GM12878 (cell line): ENCODE measurements around the gene CHRM3. TPM values are rescaled to one million over a fixed set of nuclear protein-coding genes. Genes with fewer than 3 reads are reported as not detected.

Experiments used
- ATAC-seq: fragments of 200-7000 bp; cut with Tn5 transposase; 3 replicates; pipeline ENCODE4 v1.9.1; 2020; ENCODE audit warnings: mild to moderate bottlenecking, moderate library complexity
- BruUV-seq: library from RNA; stranded (reverse); fragments of 400-500 nt; replicated peaks from 2 replicates; lab custom pipeline; 2021; lab: Mats Ljungman, UMichigan
- CTCF ChIA-PET: fragments of 300-600 bp; sonication (Branson Sonifier 250); formaldehyde crosslinking; extraction: SDS; loops from one replicate; lab custom pipeline; 2021; ENCODE audit warnings: inconsistent platforms; lab: Yijun Ruan, JAX
- POLR2A ChIA-PET: fragments of 350-600 bp; formaldehyde crosslinking; extraction: SDS; loops from one replicate; lab custom pipeline; 2021; ENCODE audit warnings: inconsistent platforms; lab: Charles Lee
- RAD21 ChIA-PET: fragments of 300-600 bp; sonication (Branson Sonifier 250); formaldehyde crosslinking; loops from one replicate; lab custom pipeline; 2023; ENCODE audit warnings: antibody characterized with exemption; ENCODE audit not compliant: unreplicated experiment; lab: Charles Lee
- SMC1A ChIA-PET: fragments of 300-600 bp; sonication (Branson Sonifier 250); formaldehyde crosslinking; loops from one replicate; lab custom pipeline; 2023; ENCODE audit not compliant: unreplicated experiment, uncharacterized antibody; lab: Charles Lee
- DNase-seq: peaks from one replicate; pipeline ENCODE4 v3.0.0-alpha.2; 2011; ENCODE audit warnings: low read depth, low spot score
- FAIRE-seq: peaks from 3 replicates; lab custom pipeline; 2011; peaks lifted over from hg19 to GRCh38; lab: Jason Lieb, UNC
- H2AFZ ChIP-seq: 2 replicates; pipeline ENCODE4 v1.6.0; 2011; ENCODE audit warnings: low read depth, low read length, control low read depth; ENCODE audit not compliant: control insufficient read depth
- H3K27ac ChIP-seq: 2 replicates; pipeline ENCODE4 v1.5.1; 2011; ENCODE audit warnings: control low read depth; ENCODE audit not compliant: control insufficient read depth, insufficient read depth
- H3K27me3 ChIP-seq, 2 experiments: replicated peaks in 1 of 2; 2 replicates each; pipeline versions ENCODE4 v1.6.0 to v1.6.1; 2011; ENCODE audit warnings: low read length in 1 of 2; ENCODE audit not compliant: control insufficient read depth in 2 of 2, insufficient read depth in 2 of 2
- H3K36me3 ChIP-seq, 2 experiments: 2 replicates each; pipeline ENCODE4 v1.5.1; 2011; ENCODE audit warnings: low read length in 1 of 2; ENCODE audit not compliant: control insufficient read depth in 2 of 2, insufficient read depth in 2 of 2
- H3K4me1 ChIP-seq: 2 replicates; pipeline ENCODE4 v1.6.1; 2011; ENCODE audit warnings: mild to moderate bottlenecking, low read length, moderate library complexity, mixed read lengths; ENCODE audit not compliant: control insufficient read depth, insufficient read depth
- H3K4me2 ChIP-seq: 2 replicates; pipeline ENCODE4 v1.6.0; 2011; ENCODE audit warnings: control low read depth; ENCODE audit not compliant: control insufficient read depth, insufficient read depth
- H3K4me3 ChIP-seq: fragments of 200-600 bp; sonication (generic); 2 replicates; pipeline ENCODE4 v1.5.1; 2016
- H3K79me2 ChIP-seq: 2 replicates; pipeline ENCODE4 v1.6.0; 2011; ENCODE audit warnings: low read length; ENCODE audit not compliant: control insufficient read depth, insufficient read depth
- H3K9ac ChIP-seq: 2 replicates; pipeline ENCODE4 v1.8.0; 2011; ENCODE audit warnings: low read length, control low read depth, mixed read lengths; ENCODE audit not compliant: control insufficient read depth, insufficient read depth
- H3K9me3 ChIP-seq: replicated peaks from 3 replicates; pipeline ENCODE4 v1.5.1; 2011; ENCODE audit warnings: mild to moderate bottlenecking, low read length; ENCODE audit not compliant: control insufficient read depth, insufficient read depth
- H4K20me1 ChIP-seq: 2 replicates; pipeline ENCODE4 v1.6.0; 2011; ENCODE audit not compliant: control insufficient read depth, insufficient read depth
- BRCA1 ChIP-seq: IDR thresholded peaks from 2 replicates; pipeline ENCODE4 v1.6.1; 2011; ENCODE audit warnings: low read depth, low read length, improper control_type of control experiment
- CBFB ChIP-seq: IDR thresholded peaks from 2 replicates; pipeline ENCODE4 v1.6.1; 2016; ENCODE audit warnings: antibody characterized with exemption, low read depth
- E4F1 ChIP-seq: fragments of 450-650 bp; IDR thresholded peaks from 2 replicates; pipeline ENCODE4 v1.6.1; 2018; ENCODE audit warnings: borderline replicate concordance, mild to moderate bottlenecking; ENCODE audit not compliant: partially characterized antibody
- ETV6 ChIP-seq, 2 experiments: fragments of 450-650 bp in 1 of 2; IDR thresholded peaks in 1 of 2; conservative IDR thresholded peaks in 1 of 2; 2 replicates each; pipeline ENCODE4 v1.6.1; 2014; ENCODE audit warnings: antibody characterized with exemption in 1 of 2, borderline replicate concordance in 1 of 2, low read depth in 1 of 2, mild to moderate bottlenecking in 1 of 2, moderate library complexity in 1 of 2
- HCFC1 ChIP-seq: fragments of 150-350 bp; IDR thresholded peaks from 2 replicates; pipeline ENCODE4 v1.6.1; 2014; ENCODE audit warnings: low read length
- NR2C2 ChIP-seq: IDR thresholded peaks from 2 replicates; pipeline ENCODE4 v1.6.1; 2011; ENCODE audit warnings: borderline replicate concordance, low read depth; ENCODE audit not compliant: control insufficient read depth, insufficient read length
- POLR2A ChIP-seq: IDR thresholded peaks from 2 replicates; pipeline ENCODE4 v1.6.1; 2011; ENCODE audit warnings: low read depth, mild to moderate bottlenecking, low read length
- SIX5 ChIP-seq: IDR thresholded peaks from 2 replicates; pipeline ENCODE4 v1.6.1; 2011; ENCODE audit warnings: mild to moderate bottlenecking, low read depth, low read length, moderate library complexity; ENCODE audit not compliant: severe bottlenecking
- TCF12 ChIP-seq: IDR thresholded peaks from 2 replicates; pipeline ENCODE4 v1.6.1; 2011; ENCODE audit warnings: low read depth, mild to moderate bottlenecking, low read length
- ZZZ3 ChIP-seq: IDR thresholded peaks from 2 replicates; pipeline ENCODE4 v1.6.1; 2011; ENCODE audit warnings: low read depth; ENCODE audit not compliant: control insufficient read depth, insufficient read length
- WGBS: methylation state at CpG from one replicate; pipeline ENCODE4 v1.1.6; 2016; ENCODE audit warnings: low lambda C conversion rate; ENCODE audit not compliant: insufficient replicate concordance, insufficient coverage; ENCODE audit errors: missing lambda C conversion rate; 5-methylcytosine and 5-hydroxymethylcytosine counted together
- in situ Hi-C: fragments of 300-500 bp; cut with MboI; formaldehyde crosslinking; loops from 9 replicates; pipeline ENCODE4 v1.14.3; 2018; ENCODE audit warnings: mixed read lengths
- intact Hi-C: fragments of 100-400 bp; cut with micrococcal nuclease; formaldehyde crosslinking; loops from one replicate; pipeline ENCODE4 v1.14.2; 2022; ENCODE audit not compliant: unreplicated experiment
- polyA plus RNA-seq, 11 experiments: library from polyadenylated mRNA; depleted of rRNA in 4 of 11; unstranded in 6 of 11; stranded (reverse) in 5 of 11; fragments of >200 nt; fragmentation: Nextera tagmentation in 4 of 11; fragmentation: Illumina TruSeq in 1 of 11; extraction: Ambion mirVana in 4 of 11; extraction: Trizol in 1 of 11; gene quantifications; 1 replicate in 1 of 11; 2 replicates in 10 of 11; pipeline versions ENCODE4 v1.2.1 to v1.2.3, GENCODE V29; 2011 to 2016; ENCODE audit warnings: inconsistent platforms in 2 of 11, missing spikeins in 2 of 11, low read depth in 1 of 11
- total RNA-seq, 4 experiments: library from RNA; depleted of rRNA in 3 of 4; stranded (reverse); fragments of >200 nt in 3 of 4; fragmentation: Illumina TruSeq in 1 of 4; extraction: Trizol in 1 of 4; gene quantifications; 2 replicates each; pipeline versions ENCODE4 v1.2.1 to v1.2.3, GENCODE V29; 2013 to 2021
- TF ChIP-seq, protein P1 (sequence below): IDR thresholded peaks from 2 replicates; pipeline ENCODE4 v1.6.1; 2011; ENCODE audit warnings: borderline replicate concordance, low read depth, mild to moderate bottlenecking, moderate library complexity, mixed read lengths, low read length; ENCODE audit not compliant: insufficient read depth; ENCODE audit errors: extremely low read length
- TF ChIP-seq, protein P2 (sequence below): fragments of 450-650 bp; IDR thresholded peaks from 2 replicates; pipeline ENCODE4 v1.6.1; 2017; ENCODE audit warnings: mild to moderate bottlenecking, moderate library complexity

The CHRM3 gene
- total and polyA plus RNA-seq, 10 of the 15 experiments (the other 5 are each of a cell fraction or from before 2014, with no cell fraction given): 0.06 to 0.12 TPM; not detected in 8

DNA sequence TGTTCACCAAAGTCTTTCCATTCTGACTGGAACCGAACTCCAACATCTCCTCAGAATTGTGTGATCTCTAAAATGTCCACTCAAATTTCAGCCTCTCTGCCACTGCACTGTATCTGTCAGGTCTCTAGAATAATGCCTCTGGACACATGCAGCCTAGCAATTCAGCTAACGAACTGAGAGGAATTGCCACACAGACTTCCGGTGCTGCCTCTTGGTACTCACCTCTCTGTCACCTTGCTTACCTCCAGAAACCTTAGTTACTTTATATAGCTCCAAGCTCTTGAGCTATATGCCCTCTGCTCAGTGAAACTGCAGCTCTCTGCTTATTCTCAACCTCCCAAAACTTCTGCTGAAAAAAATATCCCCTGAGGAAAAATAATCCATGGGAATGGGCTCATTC lies 2.7 kb upstream of the CHRM3 start:
- ATAC-seq (no peak), FAIRE-seq (no peak), DNase-seq (no peak)
- in situ Hi-C loops: no loop called here
- H3K36me3 ChIP-seq: no peaks in the 10 kb centered on the region
- ChIA-PET SMC1A (no interaction called here), RAD21 (no interaction called here), POLR2A (no interaction called here), CTCF (interaction anchor here (1.1 kb wide), 1 partner anchor 9 kb away, joined by 3 read pairs; no protein-coding TSS in a partner anchor)
- no peak overlapping the region for H2AFZ ChIP-seq
- no peak overlapping the region for H3K9ac ChIP-seq
- no peak for TF ChIP-seq E4F1
- TF ChIP-seq, protein P1, sequence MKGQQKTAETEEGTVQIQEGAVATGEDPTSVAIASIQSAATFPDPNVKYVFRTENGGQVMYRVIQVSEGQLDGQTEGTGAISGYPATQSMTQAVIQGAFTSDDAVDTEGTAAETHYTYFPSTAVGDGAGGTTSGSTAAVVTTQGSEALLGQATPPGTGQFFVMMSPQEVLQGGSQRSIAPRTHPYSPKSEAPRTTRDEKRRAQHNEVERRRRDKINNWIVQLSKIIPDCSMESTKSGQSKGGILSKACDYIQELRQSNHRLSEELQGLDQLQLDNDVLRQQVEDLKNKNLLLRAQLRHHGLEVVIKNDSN: no peak
- TF ChIP-seq, protein P2, sequence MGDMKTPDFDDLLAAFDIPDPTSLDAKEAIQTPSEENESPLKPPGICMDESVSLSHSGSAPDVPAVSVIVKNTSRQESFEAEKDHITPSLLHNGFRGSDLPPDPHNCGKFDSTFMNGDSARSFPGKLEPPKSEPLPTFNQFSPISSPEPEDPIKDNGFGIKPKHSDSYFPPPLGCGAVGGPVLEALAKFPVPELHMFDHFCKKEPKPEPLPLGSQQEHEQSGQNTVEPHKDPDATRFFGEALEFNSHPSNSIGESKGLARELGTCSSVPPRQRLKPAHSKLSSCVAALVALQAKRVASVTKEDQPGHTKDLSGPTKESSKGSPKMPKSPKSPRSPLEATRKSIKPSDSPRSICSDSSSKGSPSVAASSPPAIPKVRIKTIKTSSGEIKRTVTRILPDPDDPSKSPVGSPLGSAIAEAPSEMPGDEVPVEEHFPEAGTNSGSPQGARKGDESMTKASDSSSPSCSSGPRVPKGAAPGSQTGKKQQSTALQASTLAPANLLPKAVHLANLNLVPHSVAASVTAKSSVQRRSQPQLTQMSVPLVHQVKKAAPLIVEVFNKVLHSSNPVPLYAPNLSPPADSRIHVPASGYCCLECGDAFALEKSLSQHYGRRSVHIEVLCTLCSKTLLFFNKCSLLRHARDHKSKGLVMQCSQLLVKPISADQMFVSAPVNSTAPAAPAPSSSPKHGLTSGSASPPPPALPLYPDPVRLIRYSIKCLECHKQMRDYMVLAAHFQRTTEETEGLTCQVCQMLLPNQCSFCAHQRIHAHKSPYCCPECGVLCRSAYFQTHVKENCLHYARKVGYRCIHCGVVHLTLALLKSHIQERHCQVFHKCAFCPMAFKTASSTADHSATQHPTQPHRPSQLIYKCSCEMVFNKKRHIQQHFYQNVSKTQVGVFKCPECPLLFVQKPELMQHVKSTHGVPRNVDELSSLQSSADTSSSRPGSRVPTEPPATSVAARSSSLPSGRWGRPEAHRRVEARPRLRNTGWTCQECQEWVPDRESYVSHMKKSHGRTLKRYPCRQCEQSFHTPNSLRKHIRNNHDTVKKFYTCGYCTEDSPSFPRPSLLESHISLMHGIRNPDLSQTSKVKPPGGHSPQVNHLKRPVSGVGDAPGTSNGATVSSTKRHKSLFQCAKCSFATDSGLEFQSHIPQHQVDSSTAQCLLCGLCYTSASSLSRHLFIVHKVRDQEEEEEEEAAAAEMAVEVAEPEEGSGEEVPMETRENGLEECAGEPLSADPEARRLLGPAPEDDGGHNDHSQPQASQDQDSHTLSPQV: no peak
- TF ChIP-seq SIX5: no peak
- no peak for TF ChIP-seq ZZZ3
- no peak for TF ChIP-seq TCF12
- no peak for TF ChIP-seq POLR2A
- no peak for TF ChIP-seq CBFB
- no peak for TF ChIP-seq ETV6 (conservative IDR thresholded peaks at IDR 0.05 in 1 of 2, IDR thresholded peaks at IDR 0.05 in 1 of 2; ENCODE audit: borderline replicate concordance in 1 of 2, low read depth in 1 of 2)
- TF ChIP-seq NR2C2: no peak
- TF ChIP-seq HCFC1: no peak
- TF ChIP-seq BRCA1: no peak
- no peak overlapping the region for H3K27ac ChIP-seq
- H3K27me3 ChIP-seq: no peaks in the 10 kb centered on the region
- no peaks in the 10 kb centered on the region for H3K79me2 ChIP-seq
- intact Hi-C loops: no loop called here
- H3K4me3 ChIP-seq: no peak overlapping the region
- H4K20me1 ChIP-seq: no peaks in the 10 kb centered on the region
- no peak overlapping the region for H3K4me2 ChIP-seq
- BruUV-seq: no TSS peak
- H3K4me1 ChIP-seq: no peaks in the 10 kb centered on the region
- WGBS: 31% methylated on average over 3 of the region's 3 CpGs
- H3K9me3 ChIP-seq: no peaks in the 10 kb centered on the region; the same call in 2 of the 3 replicates
